ENCODE data around the gene FOXL1.

DNA sequence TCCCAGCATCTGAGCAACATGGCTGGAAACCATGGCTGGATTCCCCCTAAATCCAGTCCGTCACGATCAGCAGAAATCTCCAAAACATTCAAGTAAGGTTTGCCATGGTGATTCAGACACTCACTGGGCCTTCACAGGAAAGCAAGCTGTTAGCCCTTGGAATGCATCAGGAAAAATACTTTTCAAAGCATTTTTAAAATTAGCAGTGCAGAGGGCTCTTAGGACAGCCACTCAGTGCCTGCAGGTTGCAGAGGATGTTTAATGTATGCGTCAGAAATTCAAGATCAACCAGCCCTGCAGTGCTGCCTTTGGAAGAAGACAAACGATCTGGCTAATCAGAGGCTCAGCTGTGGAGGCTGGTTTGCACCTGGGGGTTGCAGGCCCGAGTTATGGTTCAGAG lies 50.3 kb downstream of the FOXL1 start:
- TF ChIP-seq CTCF (IDR thresholded peaks at IDR 0.05; ENCODE audit: low read depth, low read length, poor library complexity, severe bottlenecking): no peak
- no peak for TF ChIP-seq EZH2phosphoT487 (IDR thresholded peaks at IDR 0.05; ENCODE audit: borderline replicate concordance, low read length)
